Adipocyte (in vitro differentiated cells): Measurements from ENCODE around the gene PLK5.
"Not testable (repeated sequence)": the region's sequence is repeated elsewhere in the genome, so short reads cannot be mapped to it uniquely, and the experiment has no call there.

Experiments used
- DNase-seq: peaks from one replicate; pipeline ENCODE4 v3.0.0-alpha.2; 2015; ENCODE audit warnings: low read depth
- H3K27me3 ChIP-seq: replicated peaks from 2 replicates; pipeline ENCODE4 v1.7.0; 2013; ENCODE audit warnings: mild to moderate bottlenecking, low read length, moderate library complexity; ENCODE audit not compliant: control insufficient read depth, insufficient read depth
- H3K36me3 ChIP-seq: 2 replicates; pipeline ENCODE4 v1.7.0; 2013; ENCODE audit warnings: low read length, mild to moderate bottlenecking, moderate library complexity; ENCODE audit not compliant: control insufficient read depth, insufficient read depth, severe bottlenecking
- H3K4me1 ChIP-seq: 2 replicates; pipeline ENCODE4 v1.7.0; 2013; ENCODE audit warnings: mild to moderate bottlenecking, low read length, moderate library complexity; ENCODE audit not compliant: control insufficient read depth, insufficient read depth
- H3K4me3 ChIP-seq: 2 replicates; pipeline ENCODE4 v1.7.0; 2013; ENCODE audit warnings: mild to moderate bottlenecking, low read length, moderate library complexity
- H3K9ac ChIP-seq: 2 replicates; pipeline ENCODE4 v1.7.0; 2013; ENCODE audit warnings: mild to moderate bottlenecking, low read length, moderate library complexity
- H3K9me3 ChIP-seq: 2 replicates; pipeline ENCODE4 v1.7.0; 2013; ENCODE audit warnings: mild to moderate bottlenecking, low read length, moderate library complexity; ENCODE audit not compliant: control insufficient read depth

The PLK5 gene

GRCh38 chr19:1533510-1534150, 9.8 kb downstream of the PLK5 start:
- Histone ChIP-seq H3K4me3 (no peak overlapping the region), H3K36me3 (no peaks in the 10 kb centered on the region), H3K9ac (no peak overlapping the region), H3K4me1 (peaks cover 2% of the 10 kb centered on the region), H3K9me3 (peaks cover 3% of the 10 kb centered on the region), H3K27me3 (peaks cover 3% of the 10 kb centered on the region)
- no peak for DNase-seq

GRCh38 chr19:1534972-1535371, 11.1 kb downstream of the PLK5 start:
- H3K4me3 ChIP-seq = no peak overlapping the region
- peaks cover 3% of the 10 kb centered on the region for H3K27me3 ChIP-seq

GRCh38 chr19:1535699-1536098, 11.8 kb downstream of the PLK5 start:
- not testable (repeated sequence) for H3K4me3 ChIP-seq, H3K9me3 ChIP-seq, H3K36me3 ChIP-seq, DNase-seq, H3K9ac ChIP-seq, H3K27me3 ChIP-seq
- H3K4me1 ChIP-seq = peaks cover 14% of the 10 kb centered on the region

More at GRCh38 chr19:1534972-1535371, 11.1 kb downstream of the PLK5 start:
- peaks cover 7% of the 10 kb centered on the region for H3K4me1 ChIP-seq
- no peak for DNase-seq
- no peak overlapping the region for H3K9ac ChIP-seq
- H3K9me3 ChIP-seq = peaks cover 3% of the 10 kb centered on the region
- H3K36me3 ChIP-seq = no peaks in the 10 kb centered on the region

DNA sequence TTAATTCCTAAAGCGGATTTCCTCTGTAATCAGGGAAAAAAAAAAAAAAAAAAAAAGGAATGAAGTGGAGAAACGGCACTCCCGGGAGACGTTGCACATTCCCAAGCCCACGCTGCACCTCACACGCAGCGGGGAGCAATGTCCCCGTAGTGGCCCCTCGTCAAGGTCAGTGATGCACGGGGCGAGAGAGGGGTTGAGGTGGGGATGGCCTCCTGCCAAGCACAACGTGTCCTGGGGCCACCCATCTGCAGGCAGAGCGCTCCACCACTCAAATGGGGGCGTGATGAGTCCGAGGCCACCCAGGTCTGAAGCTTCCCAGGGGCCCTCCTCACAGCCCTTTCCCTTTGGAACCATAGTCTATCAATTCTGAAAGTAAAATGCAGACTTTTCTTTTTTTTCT, 15.1 kb downstream of the PLK5 start:
- DNase-seq = peak; percentile 43
- peak overlapping the region; percentile 0 for H3K9ac ChIP-seq
- H3K4me1 ChIP-seq = peaks cover 15% of the 10 kb centered on the region
- peaks cover 3% of the 10 kb centered on the region for H3K9me3 ChIP-seq
- peak overlapping the region; percentile 35 for H3K4me3 ChIP-seq
- H3K27me3 ChIP-seq = peaks cover 9% of the 10 kb centered on the region
- H3K36me3 ChIP-seq = no peaks in the 10 kb centered on the region

DNA sequence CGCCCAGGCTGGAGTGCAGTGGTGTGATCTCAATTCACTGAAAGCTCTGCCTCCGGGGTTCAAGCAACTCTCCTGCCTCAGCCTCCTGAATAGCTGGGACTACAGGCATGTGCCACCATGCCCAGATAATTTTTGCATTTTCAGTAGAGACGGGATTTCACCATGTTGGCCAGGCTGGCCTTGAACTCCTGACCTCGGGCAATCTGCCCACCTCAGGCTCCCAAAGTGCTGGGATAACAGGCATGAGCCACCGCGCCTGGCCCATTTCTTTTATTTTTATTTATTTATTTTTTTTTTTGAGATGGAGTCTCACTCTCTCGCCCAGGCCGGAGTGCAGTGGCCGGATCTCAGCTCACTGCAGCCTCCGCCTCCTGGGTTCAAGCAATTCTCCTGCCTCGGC, 15.9 kb downstream of the PLK5 start:
- not testable (repeated sequence) for DNase-seq, H3K36me3 ChIP-seq, H3K9me3 ChIP-seq, H3K4me3 ChIP-seq, H3K27me3 ChIP-seq, H3K9ac ChIP-seq
- peaks cover 15% of the 10 kb centered on the region for H3K4me1 ChIP-seq

- peaks cover 3% of the 10 kb centered on the region for H3K9me3 ChIP-seq
- peaks cover 15% of the 10 kb centered on the region for H3K4me1 ChIP-seq
- H3K4me3 ChIP-seq = no peak overlapping the region
- H3K36me3 ChIP-seq = no peaks in the 10 kb centered on the region
- DNase-seq = no peak
- peak overlapping the region; percentile 9 for H3K9ac ChIP-seq
- H3K27me3 ChIP-seq = peaks cover 9% of the 10 kb centered on the region
Measured at GRCh38 chr19:1540365-1540925, 16.6 kb downstream of the PLK5 start.

DNA sequence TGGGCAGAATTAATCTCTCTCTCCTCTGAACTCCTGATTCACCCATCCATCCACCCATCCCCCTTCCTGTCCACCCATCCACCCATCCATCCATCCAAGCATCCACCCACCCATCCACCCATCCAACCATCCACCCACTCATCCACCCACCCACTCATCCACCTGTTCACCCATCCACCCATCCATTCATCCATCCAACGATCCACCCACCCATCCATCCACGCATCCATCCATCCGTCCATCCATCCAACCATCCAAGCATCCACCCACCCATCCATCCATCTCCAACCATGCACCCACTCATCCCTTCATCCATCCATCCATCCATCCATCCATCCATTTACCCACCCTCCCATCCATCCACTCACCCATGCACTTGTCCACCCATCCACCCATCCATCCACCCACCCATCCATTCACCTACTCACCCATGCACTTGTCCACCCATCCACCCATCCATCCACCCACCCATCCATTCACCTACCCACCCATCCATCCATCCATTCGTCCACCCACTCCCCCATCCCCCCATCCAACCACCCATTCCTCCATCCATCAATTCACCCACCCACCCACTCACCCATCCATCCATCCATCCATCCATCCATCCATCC, 25.6 kb downstream of the PLK5 start:
- DNase-seq = no peak
- H3K27me3 ChIP-seq = no peaks in the 10 kb centered on the region
- no peaks in the 10 kb centered on the region for H3K4me1 ChIP-seq
- H3K36me3 ChIP-seq = no peaks in the 10 kb centered on the region
- no peak overlapping the region for H3K9ac ChIP-seq
- no peaks in the 10 kb centered on the region for H3K9me3 ChIP-seq
- H3K4me3 ChIP-seq = no peak overlapping the region

- no peak for DNase-seq
- Histone ChIP-seq H3K9me3 (no peaks in the 10 kb centered on the region), H3K4me3 (no peak overlapping the region), H3K9ac (no peak overlapping the region), H3K36me3 (no peaks in the 10 kb centered on the region), H3K4me1 (no peaks in the 10 kb centered on the region), H3K27me3 (no peaks in the 10 kb centered on the region)
Measured at GRCh38 chr19:1551068-1552040, 27.5 kb downstream of the PLK5 start.

DNA sequence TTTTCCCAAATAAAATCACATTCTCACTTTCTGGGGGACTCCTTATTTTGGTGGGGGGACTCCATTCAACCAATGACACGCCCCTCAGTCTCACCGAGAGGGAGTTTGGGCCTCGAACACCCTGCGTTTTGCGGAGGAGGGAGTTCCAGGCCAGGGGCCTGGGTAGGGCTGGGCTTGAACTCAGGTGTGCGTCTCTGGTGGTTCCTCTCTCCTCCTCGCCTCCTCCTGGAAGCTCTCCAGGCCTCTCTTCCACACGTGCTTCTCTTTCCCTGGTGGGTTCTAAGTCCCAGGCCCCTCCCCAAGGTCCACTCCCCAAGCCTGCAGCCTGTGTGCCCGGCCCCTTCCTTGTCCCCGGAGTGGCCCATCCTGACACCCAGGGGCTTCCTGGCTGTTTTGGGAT, 29.5 kb downstream of the PLK5 start:
- H3K4me3 ChIP-seq = no peak overlapping the region
- DNase-seq = no peak
- no peaks in the 10 kb centered on the region for H3K36me3 ChIP-seq
- no peaks in the 10 kb centered on the region for H3K27me3 ChIP-seq
- H3K9me3 ChIP-seq = no peaks in the 10 kb centered on the region
- H3K9ac ChIP-seq = no peak overlapping the region
- H3K4me1 ChIP-seq = no peaks in the 10 kb centered on the region

- H3K9me3 ChIP-seq = no peaks in the 10 kb centered on the region
- no peak overlapping the region for H3K4me3 ChIP-seq
- no peaks in the 10 kb centered on the region for H3K4me1 ChIP-seq
- no peak for DNase-seq
- H3K36me3 ChIP-seq = no peaks in the 10 kb centered on the region
- no peak overlapping the region for H3K9ac ChIP-seq
- no peaks in the 10 kb centered on the region for H3K27me3 ChIP-seq
Measured at GRCh38 chr19:1554968-1555367, 31.1 kb downstream of the PLK5 start.
